Measurements from ENCODE around the gene TEKT5.

DNA sequence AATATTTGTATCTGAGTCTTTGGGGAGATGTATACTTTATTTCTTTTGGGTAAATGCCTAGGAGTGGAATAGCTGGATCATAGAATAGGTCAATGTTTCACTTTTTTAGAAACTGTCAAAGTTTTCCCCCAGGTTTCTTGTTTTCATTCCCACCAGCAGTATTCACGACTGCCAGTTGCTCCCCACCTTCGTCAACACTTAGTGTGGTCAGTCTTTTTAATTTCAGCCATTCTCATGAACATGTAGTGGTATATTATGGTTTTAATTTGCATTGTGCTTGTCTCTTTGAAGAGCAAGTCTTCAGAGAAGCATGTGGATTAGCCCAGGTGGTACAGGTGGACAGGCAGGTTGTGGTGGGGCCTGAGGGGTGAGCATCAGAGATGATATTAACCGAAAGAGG, 53.8 kb downstream of the TEKT5 start:
- TF ChIP-seq, protein P1, sequence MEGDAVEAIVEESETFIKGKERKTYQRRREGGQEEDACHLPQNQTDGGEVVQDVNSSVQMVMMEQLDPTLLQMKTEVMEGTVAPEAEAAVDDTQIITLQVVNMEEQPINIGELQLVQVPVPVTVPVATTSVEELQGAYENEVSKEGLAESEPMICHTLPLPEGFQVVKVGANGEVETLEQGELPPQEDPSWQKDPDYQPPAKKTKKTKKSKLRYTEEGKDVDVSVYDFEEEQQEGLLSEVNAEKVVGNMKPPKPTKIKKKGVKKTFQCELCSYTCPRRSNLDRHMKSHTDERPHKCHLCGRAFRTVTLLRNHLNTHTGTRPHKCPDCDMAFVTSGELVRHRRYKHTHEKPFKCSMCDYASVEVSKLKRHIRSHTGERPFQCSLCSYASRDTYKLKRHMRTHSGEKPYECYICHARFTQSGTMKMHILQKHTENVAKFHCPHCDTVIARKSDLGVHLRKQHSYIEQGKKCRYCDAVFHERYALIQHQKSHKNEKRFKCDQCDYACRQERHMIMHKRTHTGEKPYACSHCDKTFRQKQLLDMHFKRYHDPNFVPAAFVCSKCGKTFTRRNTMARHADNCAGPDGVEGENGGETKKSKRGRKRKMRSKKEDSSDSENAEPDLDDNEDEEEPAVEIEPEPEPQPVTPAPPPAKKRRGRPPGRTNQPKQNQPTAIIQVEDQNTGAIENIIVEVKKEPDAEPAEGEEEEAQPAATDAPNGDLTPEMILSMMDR (IDR thresholded peaks at IDR 0.05; ENCODE audit: insufficient read depth, low read length, poor library complexity, severe bottlenecking), result no peak
- no peak for TF ChIP-seq EZH2phosphoT487 (conservative IDR thresholded peaks at IDR 0.05; ENCODE audit: low read length)

All from SU-DHL-6 (cell line).